Measurements from ENCODE around the gene ZNF584. TPM values are rescaled to one million over a fixed set of nuclear protein-coding genes. Genes with fewer than 3 reads are reported as not detected.

Gene ZNF584
- total RNA-seq, 1 donor from 2014 or later: 16.7 TPM

DNA sequence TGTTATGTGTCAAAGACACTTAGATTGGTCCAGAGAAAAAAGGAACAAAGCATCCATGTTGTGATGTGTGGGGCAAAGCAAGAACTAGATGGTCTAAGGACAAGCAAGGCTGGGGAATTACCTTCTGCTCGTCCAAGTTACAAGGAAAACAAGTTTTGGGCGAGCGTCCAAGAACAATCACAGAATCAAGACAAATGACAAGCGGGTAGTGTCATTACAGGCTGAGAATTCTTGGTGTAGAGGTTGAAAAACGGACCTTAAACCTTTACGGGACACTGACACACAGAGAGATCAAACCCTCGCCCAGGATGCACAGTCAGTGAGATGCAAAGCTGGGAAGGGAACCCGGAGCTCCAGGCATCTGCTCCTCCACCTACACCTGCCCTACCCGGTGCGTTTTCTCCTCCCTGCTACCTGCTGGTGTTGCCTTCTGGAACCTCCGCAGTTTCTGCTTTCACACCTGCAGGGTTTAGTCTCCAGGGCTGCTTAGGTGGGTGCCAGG, 42.5 kb downstream of the ZNF584 start:
- DNase-seq (ENCODE audit: extremely low spot score in 2 of 2): no peak
- H3K9me3 ChIP-seq: no peaks in the 10 kb centered on the region
- H3K27me3 ChIP-seq: no peaks in the 10 kb centered on the region
- peaks cover 19% of the 10 kb centered on the region for H3K4me1 ChIP-seq
- no peak overlapping the region for H3K27ac ChIP-seq
- peak overlapping the region; percentile 77 to 81 for H3K4me3 ChIP-seq
- H3K36me3 ChIP-seq: peaks cover 0 to 6% of the 10 kb centered on the region in 2 donors
- intact Hi-C loops (cut with DNase I): no loop called here
- no peak for TF ChIP-seq POLR2A (IDR thresholded peaks at IDR 0.05)
- TF ChIP-seq POLR2AphosphoS5 (IDR thresholded peaks at IDR 0.05; ENCODE audit: insufficient read depth in 1 of 2, low read depth in 1 of 2): no peak
- TF ChIP-seq, protein P1, sequence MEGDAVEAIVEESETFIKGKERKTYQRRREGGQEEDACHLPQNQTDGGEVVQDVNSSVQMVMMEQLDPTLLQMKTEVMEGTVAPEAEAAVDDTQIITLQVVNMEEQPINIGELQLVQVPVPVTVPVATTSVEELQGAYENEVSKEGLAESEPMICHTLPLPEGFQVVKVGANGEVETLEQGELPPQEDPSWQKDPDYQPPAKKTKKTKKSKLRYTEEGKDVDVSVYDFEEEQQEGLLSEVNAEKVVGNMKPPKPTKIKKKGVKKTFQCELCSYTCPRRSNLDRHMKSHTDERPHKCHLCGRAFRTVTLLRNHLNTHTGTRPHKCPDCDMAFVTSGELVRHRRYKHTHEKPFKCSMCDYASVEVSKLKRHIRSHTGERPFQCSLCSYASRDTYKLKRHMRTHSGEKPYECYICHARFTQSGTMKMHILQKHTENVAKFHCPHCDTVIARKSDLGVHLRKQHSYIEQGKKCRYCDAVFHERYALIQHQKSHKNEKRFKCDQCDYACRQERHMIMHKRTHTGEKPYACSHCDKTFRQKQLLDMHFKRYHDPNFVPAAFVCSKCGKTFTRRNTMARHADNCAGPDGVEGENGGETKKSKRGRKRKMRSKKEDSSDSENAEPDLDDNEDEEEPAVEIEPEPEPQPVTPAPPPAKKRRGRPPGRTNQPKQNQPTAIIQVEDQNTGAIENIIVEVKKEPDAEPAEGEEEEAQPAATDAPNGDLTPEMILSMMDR (IDR thresholded peaks at IDR 0.05): no peak

DNA sequence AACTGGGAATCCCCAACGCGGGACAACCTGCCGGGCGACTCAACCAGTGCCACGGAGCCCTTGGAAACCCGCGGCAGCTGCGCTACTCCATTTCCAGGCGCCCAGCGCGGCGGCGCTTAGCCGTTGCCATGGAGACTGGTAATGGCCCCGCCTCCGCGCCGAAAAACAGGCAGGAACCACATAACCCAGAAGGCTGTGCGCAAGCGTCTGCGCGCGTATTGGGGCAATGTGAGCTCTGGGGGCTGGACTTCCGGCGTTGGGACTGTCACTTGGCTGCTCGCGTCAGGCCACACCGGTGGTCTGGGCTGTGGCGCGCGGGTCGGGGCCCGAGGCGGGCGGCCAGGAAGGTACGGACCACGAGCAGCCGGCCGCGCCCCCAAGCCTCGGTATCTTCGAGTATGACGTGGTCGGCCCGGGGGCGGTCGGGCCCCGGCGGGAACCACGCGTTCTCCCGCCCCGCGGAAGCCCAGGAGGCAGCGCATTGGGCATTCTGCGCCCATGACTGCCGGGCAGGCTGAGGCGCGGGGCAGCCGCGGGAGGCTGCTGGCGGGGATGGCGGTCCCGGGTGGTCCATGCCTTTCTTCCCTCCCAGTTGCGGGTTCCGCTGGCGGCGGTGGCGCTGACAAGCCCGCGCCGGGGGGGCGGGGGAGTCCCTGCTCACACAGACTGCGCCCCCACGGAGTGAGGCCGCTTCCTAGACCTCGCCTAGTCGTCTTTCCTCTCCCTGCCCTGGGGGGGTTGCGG, 43.1 kb downstream of the ZNF584 start, which contains the start of gene ZNF324B:
ZNF324B (plus strand) TSS at position 265 of the 744 bp plus-strand sequence. CDS start 2,080 bp downstream, outside the sequence.
- peak within 1 kb of the TSS; percentile 53 for H3K27ac ChIP-seq
- peaks cover 0 to 12% of the 10 kb centered on the region in 2 donors for H3K36me3 ChIP-seq

DNA sequence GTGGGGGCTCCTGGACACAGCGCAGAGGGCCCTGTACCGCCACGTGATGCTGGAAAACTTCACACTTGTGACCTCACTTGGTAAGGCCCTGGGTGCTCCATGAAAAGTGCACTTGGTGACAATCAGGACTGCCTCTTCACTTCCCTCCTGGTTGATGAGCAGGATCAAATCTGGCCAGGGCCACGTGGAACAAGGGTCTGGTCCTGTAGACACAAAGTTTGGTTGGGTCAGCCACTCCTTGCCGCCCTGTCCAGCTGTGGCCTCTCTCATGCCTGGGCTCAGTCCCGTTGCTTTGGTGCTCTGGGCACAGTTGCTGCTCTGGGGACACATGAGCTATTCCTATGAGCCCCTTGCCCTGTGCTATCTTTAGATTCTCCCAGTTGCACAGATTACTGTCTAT, 45.3 kb downstream of the ZNF584 start:
- no peak overlapping the region for H3K4me3 ChIP-seq
- TF ChIP-seq POLR2AphosphoS5 (IDR thresholded peaks at IDR 0.05; ENCODE audit: insufficient read depth in 1 of 2, low read depth in 1 of 2) (no peak), POLR2A (IDR thresholded peaks at IDR 0.05) (no peak)
- TF ChIP-seq, protein P1 (IDR thresholded peaks at IDR 0.05): no peak
- intact Hi-C loops (cut with DNase I): no loop called here
- no peaks in the 10 kb centered on the region for H3K9me3 ChIP-seq
- no peak overlapping the region for H3K27ac ChIP-seq
- no peak for DNase-seq (ENCODE audit: extremely low spot score in 2 of 2)
- peaks cover 0 to 17% of the 10 kb centered on the region in 2 donors for H3K36me3 ChIP-seq
- H3K4me1 ChIP-seq: peaks cover 19% of the 10 kb centered on the region
- H3K27me3 ChIP-seq: no peaks in the 10 kb centered on the region

More for the DNA sequence above, 43.1 kb downstream of the ZNF584 start, which contains the start of gene ZNF324B:
- Histone ChIP-seq H3K27me3 (no peaks in the 10 kb centered on the region), H3K4me3 (peak within 1 kb of the TSS; percentile 77 to 81), H3K9me3 (no peaks in the 10 kb centered on the region), H3K4me1 (peaks cover 19% of the 10 kb centered on the region)
- peak in 1 of 2 donors; percentile 92 for DNase-seq (ENCODE audit: extremely low spot score in 2 of 2)
- intact Hi-C loops (cut with DNase I): no loop called here
- peak; percentile 87 to 96 for TF ChIP-seq POLR2AphosphoS5 (IDR thresholded peaks at IDR 0.05; ENCODE audit: insufficient read depth in 1 of 2, low read depth in 1 of 2)
- TF ChIP-seq, protein P1 (IDR thresholded peaks at IDR 0.05): no peak

DNA sequence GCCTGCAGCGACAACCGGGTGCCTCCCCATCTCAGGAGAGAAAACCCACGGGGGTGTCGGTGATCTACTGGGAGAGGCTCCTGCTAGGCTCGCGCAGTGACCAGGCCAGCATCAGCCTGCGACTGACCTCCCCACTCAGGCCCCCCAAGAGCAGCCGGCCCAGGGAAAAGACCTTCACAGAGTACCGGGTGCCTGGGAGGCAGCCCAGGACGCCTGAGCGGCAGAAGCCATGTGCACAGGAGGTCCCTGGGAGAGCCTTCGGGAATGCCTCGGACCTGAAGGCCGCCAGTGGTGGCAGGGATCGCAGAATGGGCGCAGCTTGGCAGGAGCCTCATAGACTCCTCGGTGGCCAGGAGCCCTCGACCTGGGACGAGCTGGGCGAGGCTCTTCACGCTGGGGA, 46.9 kb downstream of the ZNF584 start:
- peaks cover 19% of the 10 kb centered on the region for H3K4me1 ChIP-seq
- DNase-seq (ENCODE audit: extremely low spot score in 2 of 2): no peak
- no peaks in the 10 kb centered on the region for H3K27me3 ChIP-seq
- peaks cover 0 to 17% of the 10 kb centered on the region in 2 donors for H3K36me3 ChIP-seq
- no peaks in the 10 kb centered on the region for H3K9me3 ChIP-seq
- intact Hi-C loops (cut with DNase I): no loop called here
- TF ChIP-seq POLR2A (IDR thresholded peaks at IDR 0.05): no peak
- TF ChIP-seq, protein P1 (IDR thresholded peaks at IDR 0.05): no peak
- no peak for TF ChIP-seq POLR2AphosphoS5 (IDR thresholded peaks at IDR 0.05; ENCODE audit: insufficient read depth in 1 of 2, low read depth in 1 of 2)
- no peak overlapping the region for H3K27ac ChIP-seq
- H3K4me3 ChIP-seq: no peak overlapping the region

DNA sequence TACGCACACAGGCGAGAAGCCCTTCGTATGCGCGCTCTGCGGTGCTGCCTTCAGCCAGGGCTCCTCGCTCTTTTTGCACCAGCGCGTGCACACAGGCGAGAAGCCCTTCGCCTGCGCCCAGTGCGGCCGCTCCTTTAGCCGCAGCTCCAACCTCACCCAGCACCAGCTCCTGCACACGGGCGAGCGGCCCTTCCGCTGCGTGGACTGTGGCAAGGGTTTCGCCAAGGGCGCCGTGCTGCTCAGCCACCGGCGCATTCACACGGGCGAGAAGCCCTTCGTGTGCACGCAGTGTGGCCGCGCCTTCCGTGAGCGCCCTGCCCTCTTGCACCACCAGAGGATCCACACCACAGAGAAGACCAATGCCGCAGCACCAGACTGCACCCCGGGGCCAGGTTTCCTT, 47.7 kb downstream of the ZNF584 start:
- intact Hi-C loops (cut with DNase I): no loop called here
- H3K27me3 ChIP-seq: no peaks in the 10 kb centered on the region
- no peaks in the 10 kb centered on the region for H3K9me3 ChIP-seq
- H3K27ac ChIP-seq: no peak overlapping the region
- no peak overlapping the region for H3K4me3 ChIP-seq
- peaks cover 0 to 17% of the 10 kb centered on the region in 2 donors for H3K36me3 ChIP-seq
- H3K4me1 ChIP-seq: peaks cover 13% of the 10 kb centered on the region
- DNase-seq (ENCODE audit: extremely low spot score in 2 of 2): no peak
- TF ChIP-seq POLR2AphosphoS5 (IDR thresholded peaks at IDR 0.05; ENCODE audit: insufficient read depth in 1 of 2, low read depth in 1 of 2): no peak

Data from vagina (tissue), 2 donors.